ENCODE measurements around the gene CCDC142. TPM values are rescaled to one million over a fixed set of nuclear protein-coding genes. Genes with fewer than 3 reads are reported as not detected.

CCDC142 gene
- total RNA-seq, 1 donor from 2014 or later, result 31.1 TPM

Other genes starting within 250 kb of the CCDC142 start
- 3.2 TPM for gene SLC4A5, start 139.6 kb downstream of the CCDC142 start, total RNA-seq
- 159 TPM for gene DCTN1, start 102.7 kb downstream of the CCDC142 start, total RNA-seq
- 0.92 TPM for gene C2orf81, start 61.4 kb downstream of the CCDC142 start, total RNA-seq
- 34.4 TPM for gene WDR54, start 61.3 kb downstream of the CCDC142 start, total RNA-seq
- gene RTKN, start 41.1 kb downstream of the CCDC142 start, total RNA-seq, result 11.1 TPM
- gene INO80B, start 27.9 kb downstream of the CCDC142 start, total RNA-seq, result 10.1 TPM
- 26.5 TPM for gene WBP1, start 24.6 kb downstream of the CCDC142 start, total RNA-seq
- gene MOGS, start 17.6 kb downstream of the CCDC142 start, total RNA-seq, result 23.1 TPM
- gene MRPL53, start 10.3 kb downstream of the CCDC142 start, total RNA-seq, result 15.0 TPM
- 11.8 TPM for gene TTC31, start 83 bp upstream of the CCDC142 start, total RNA-seq
- gene LBX2, start 16.6 kb upstream of the CCDC142 start, total RNA-seq, result not detected
- gene PCGF1, start 24.7 kb upstream of the CCDC142 start, total RNA-seq, result 9.5 TPM
- gene TLX2, start 31.5 kb upstream of the CCDC142 start, total RNA-seq, result not detected
- gene DQX1, start 43.2 kb upstream of the CCDC142 start, total RNA-seq, result not detected
- 48.2 TPM for gene AUP1, start 46.7 kb upstream of the CCDC142 start, total RNA-seq
- 46.1 TPM for gene HTRA2, start 46.9 kb upstream of the CCDC142 start, total RNA-seq
- gene LOXL3, start 70.9 kb upstream of the CCDC142 start, total RNA-seq, result 6.7 TPM
- gene DOK1, start 71.7 kb upstream of the CCDC142 start, total RNA-seq, result 5.3 TPM
- 2.3 TPM for gene M1AP, start 165.3 kb upstream of the CCDC142 start, total RNA-seq
- 21.0 TPM for gene SEMA4F, start 171.2 kb upstream of the CCDC142 start, total RNA-seq